ENCODE results near the gene CLDN11.

The CLDN11 gene

DNA sequence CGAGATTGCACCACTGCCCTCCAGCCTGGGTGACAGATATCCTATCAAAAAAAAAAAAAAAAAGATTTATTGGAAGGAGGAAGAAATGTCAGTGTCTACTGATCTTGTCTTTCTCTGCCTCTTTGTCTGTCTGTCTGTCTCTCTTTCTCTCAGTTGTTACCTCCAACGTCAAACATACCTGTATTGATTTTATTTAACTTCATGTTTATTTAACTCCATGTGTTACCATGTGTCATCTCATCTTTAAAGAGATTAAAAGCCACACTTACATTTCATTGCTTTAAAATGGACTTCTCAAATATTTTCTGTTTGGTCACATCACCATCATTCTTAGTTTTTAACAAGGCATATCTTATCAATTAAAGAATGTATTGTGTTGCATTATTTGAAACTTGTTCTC, 9.4 kb downstream of the CLDN11 start:
- Histone ChIP-seq H3K27ac (ENCODE audit: low read depth, low read length) (no peak overlapping the region), H3K79me2 (ENCODE audit: control insufficient read depth, insufficient read depth, low read length) (no peaks in the 10 kb centered on the region), H2BK120ac (ENCODE audit: low read depth, low read length) (no peak overlapping the region), H3K27me3 (ENCODE audit: insufficient read depth, low read length, poor library complexity) (no peaks in the 10 kb centered on the region), H3K23ac (ENCODE audit: low read length) (no peak overlapping the region), H3K4me1 (ENCODE audit: control insufficient read depth, low read depth, low read length) (peaks cover 4% of the 10 kb centered on the region), H2AK5ac (ENCODE audit: low read length) (no peak overlapping the region), H3K36me3 (ENCODE audit: control insufficient read depth, insufficient read depth, low read length) (peaks cover 8% of the 10 kb centered on the region), H4K5ac (ENCODE audit: low read length) (no peak overlapping the region), H2BK15ac (replicated peaks; ENCODE audit: low read depth) (no peak overlapping the region), H3K4me2 (ENCODE audit: low read length) (no peak overlapping the region), H3K4me3 (ENCODE audit: low read length) (no peak overlapping the region), H2BK5ac (ENCODE audit: low read length) (no peak overlapping the region), H3K4ac (ENCODE audit: low read depth, low read length) (no peak overlapping the region), H4K8ac (ENCODE audit: low read depth, low read length) (no peak overlapping the region), H3K56ac (ENCODE audit: low read length) (no peak overlapping the region), H3K79me1 (ENCODE audit: low read length) (no peaks in the 10 kb centered on the region), H3K9ac (ENCODE audit: low read length) (no peak overlapping the region), H3K18ac (ENCODE audit: low read length) (no peak overlapping the region)
- no CpG with 5 or more reads among the region's 2 CpGs for WGBS (ENCODE audit: extremely low coverage, insufficient coverage, low lambda C conversion rate)
- DNase-seq, result no peak

DNA sequence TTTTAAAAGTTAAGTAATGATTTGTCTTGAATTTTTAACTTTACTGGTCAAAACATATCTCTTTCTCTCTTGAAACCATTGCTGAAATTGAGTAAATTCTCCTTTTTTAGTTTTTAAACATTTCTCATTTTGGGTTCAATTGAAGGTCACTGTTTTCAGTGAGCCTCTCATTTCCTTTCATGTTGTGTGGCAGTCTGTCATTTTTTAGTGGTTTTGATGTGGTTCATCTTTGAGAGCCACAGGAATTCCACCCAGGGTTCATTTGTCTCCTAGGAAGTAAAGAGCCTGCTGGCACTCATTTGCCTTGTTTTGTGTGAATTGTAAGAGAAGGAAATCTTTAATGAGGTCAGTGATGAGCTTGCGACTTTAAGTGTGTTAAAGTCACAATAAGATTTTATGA, 10.4 kb downstream of the CLDN11 start:
- 100% methylated on average over 1 of the region's 1 CpG for WGBS (ENCODE audit: extremely low coverage, insufficient coverage, low lambda C conversion rate)
- Histone ChIP-seq H3K4me1 (ENCODE audit: control insufficient read depth, low read depth, low read length) (peaks cover 4% of the 10 kb centered on the region), H4K5ac (ENCODE audit: low read length) (no peak overlapping the region), H3K27ac (ENCODE audit: low read depth, low read length) (no peak overlapping the region), H2AK5ac (ENCODE audit: low read length) (no peak overlapping the region), H3K18ac (ENCODE audit: low read length) (no peak overlapping the region), H3K4ac (ENCODE audit: low read depth, low read length) (no peak overlapping the region), H3K23ac (ENCODE audit: low read length) (no peak overlapping the region), H3K27me3 (ENCODE audit: insufficient read depth, low read length, poor library complexity) (no peaks in the 10 kb centered on the region), H3K79me2 (ENCODE audit: control insufficient read depth, insufficient read depth, low read length) (no peaks in the 10 kb centered on the region), H4K8ac (ENCODE audit: low read depth, low read length) (no peak overlapping the region), H3K36me3 (ENCODE audit: control insufficient read depth, insufficient read depth, low read length) (peaks cover 7% of the 10 kb centered on the region), H2BK120ac (ENCODE audit: low read depth, low read length) (no peak overlapping the region), H3K9ac (ENCODE audit: low read length) (no peak overlapping the region), H3K56ac (ENCODE audit: low read length) (no peak overlapping the region), H3K4me3 (ENCODE audit: low read length) (no peak overlapping the region), H2BK15ac (replicated peaks; ENCODE audit: low read depth) (no peak overlapping the region), H3K79me1 (ENCODE audit: low read length) (no peaks in the 10 kb centered on the region), H2BK5ac (ENCODE audit: low read length) (no peak overlapping the region), H3K4me2 (ENCODE audit: low read length) (no peak overlapping the region)
- no peak for DNase-seq

DNA sequence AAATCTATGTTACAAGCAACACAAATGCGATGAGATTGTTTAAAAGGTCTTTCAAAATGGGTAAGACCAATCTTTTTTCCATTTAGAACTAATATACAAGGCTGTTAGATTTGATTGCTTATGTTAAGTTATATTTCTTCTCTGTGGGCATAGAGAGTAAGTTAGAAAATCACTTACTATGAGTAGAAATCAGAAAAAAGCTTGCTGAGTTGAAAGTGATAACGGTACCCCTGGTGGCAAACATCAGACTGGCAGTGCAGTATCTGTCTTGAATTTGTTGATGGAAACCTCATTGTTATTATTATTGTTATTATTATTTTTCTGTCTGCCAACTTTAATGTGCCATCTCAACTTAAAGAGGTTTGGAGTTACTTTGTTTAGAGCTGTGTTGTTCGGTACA, 12.4 kb downstream of the CLDN11 start:
- Histone ChIP-seq H4K8ac (ENCODE audit: low read depth, low read length) (no peak overlapping the region), H2BK5ac (ENCODE audit: low read length) (no peak overlapping the region), H3K56ac (ENCODE audit: low read length) (no peak overlapping the region), H3K36me3 (ENCODE audit: control insufficient read depth, insufficient read depth, low read length) (peaks cover 3% of the 10 kb centered on the region), H2BK15ac (replicated peaks; ENCODE audit: low read depth) (no peak overlapping the region), H3K4ac (ENCODE audit: low read depth, low read length) (no peak overlapping the region), H2BK120ac (ENCODE audit: low read depth, low read length) (no peak overlapping the region), H3K4me2 (ENCODE audit: low read length) (no peak overlapping the region), H3K27me3 (ENCODE audit: insufficient read depth, low read length, poor library complexity) (no peaks in the 10 kb centered on the region), H3K18ac (ENCODE audit: low read length) (no peak overlapping the region), H3K79me2 (ENCODE audit: control insufficient read depth, insufficient read depth, low read length) (no peaks in the 10 kb centered on the region), H2AK5ac (ENCODE audit: low read length) (no peak overlapping the region), H3K79me1 (ENCODE audit: low read length) (no peaks in the 10 kb centered on the region), H4K5ac (ENCODE audit: low read length) (no peak overlapping the region), H3K27ac (ENCODE audit: low read depth, low read length) (no peak overlapping the region), H3K4me3 (ENCODE audit: low read length) (no peak overlapping the region), H3K4me1 (ENCODE audit: control insufficient read depth, low read depth, low read length) (no peaks in the 10 kb centered on the region), H3K23ac (ENCODE audit: low read length) (no peak overlapping the region), H3K9ac (ENCODE audit: low read length) (no peak overlapping the region)
- DNase-seq, result no peak
- WGBS (ENCODE audit: extremely low coverage, insufficient coverage, low lambda C conversion rate), result no CpG with 5 or more reads among the region's 3 CpGs

DNA sequence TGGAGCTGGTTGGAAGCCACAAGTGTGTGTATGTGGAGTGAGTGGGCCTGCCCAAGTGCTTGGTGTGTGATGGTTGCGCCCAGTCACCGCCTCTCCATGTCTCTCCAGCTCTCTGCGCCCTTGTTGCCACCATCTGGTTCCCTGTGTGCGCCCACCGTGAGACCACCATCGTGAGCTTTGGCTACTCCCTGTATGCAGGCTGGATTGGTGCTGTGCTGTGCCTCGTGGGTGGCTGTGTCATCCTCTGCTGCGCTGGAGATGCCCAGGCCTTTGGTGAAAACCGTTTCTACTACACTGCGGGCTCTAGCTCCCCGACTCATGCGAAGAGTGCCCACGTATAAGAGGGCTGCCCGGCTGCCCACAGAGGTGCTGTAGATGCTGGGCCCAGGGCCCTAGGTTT, 13.7 kb downstream of the CLDN11 start:
- no peak for DNase-seq
- Histone ChIP-seq H2BK15ac (replicated peaks; ENCODE audit: low read depth) (no peak overlapping the region), H3K4me1 (ENCODE audit: control insufficient read depth, low read depth, low read length) (no peaks in the 10 kb centered on the region), H2AK5ac (ENCODE audit: low read length) (no peak overlapping the region), H4K5ac (ENCODE audit: low read length) (no peak overlapping the region), H2BK5ac (ENCODE audit: low read length) (no peak overlapping the region), H3K18ac (ENCODE audit: low read length) (no peak overlapping the region), H3K4ac (ENCODE audit: low read depth, low read length) (no peak overlapping the region), H3K36me3 (ENCODE audit: control insufficient read depth, insufficient read depth, low read length) (peaks cover 2% of the 10 kb centered on the region), H3K9ac (ENCODE audit: low read length) (no peak overlapping the region), H3K27ac (ENCODE audit: low read depth, low read length) (no peak overlapping the region), H3K4me2 (ENCODE audit: low read length) (no peak overlapping the region), H3K27me3 (ENCODE audit: insufficient read depth, low read length, poor library complexity) (no peaks in the 10 kb centered on the region), H3K56ac (ENCODE audit: low read length) (no peak overlapping the region), H3K79me2 (ENCODE audit: control insufficient read depth, insufficient read depth, low read length) (no peaks in the 10 kb centered on the region), H3K23ac (ENCODE audit: low read length) (no peak overlapping the region), H2BK120ac (ENCODE audit: low read depth, low read length) (no peak overlapping the region), H3K79me1 (ENCODE audit: low read length) (no peaks in the 10 kb centered on the region), H4K8ac (ENCODE audit: low read depth, low read length) (no peak overlapping the region), H3K4me3 (ENCODE audit: low read length) (no peak overlapping the region)
- WGBS (ENCODE audit: extremely low coverage, insufficient coverage, low lambda C conversion rate), result no CpG with 5 or more reads among the region's 14 CpGs

DNA sequence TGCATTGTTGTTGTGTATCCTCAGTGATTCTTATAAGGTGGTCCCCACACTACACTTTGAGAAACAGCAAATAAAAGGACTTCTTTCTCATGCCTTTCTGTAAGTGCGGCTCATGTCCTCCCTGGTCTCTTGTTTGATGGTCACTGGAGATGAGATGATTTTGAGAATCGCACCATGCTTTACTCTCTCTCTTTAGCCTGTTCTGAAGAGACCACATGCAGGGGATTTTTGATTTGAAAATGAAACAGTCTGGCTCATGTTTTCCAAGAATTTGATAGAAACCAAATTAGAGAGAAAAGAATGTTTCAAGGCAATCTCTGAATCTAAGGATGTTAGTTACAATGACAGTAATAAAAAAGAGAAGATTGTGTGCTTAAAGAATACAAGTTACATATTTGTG, 18.0 kb downstream of the CLDN11 start:
- DNase-seq, result no peak
- no peak overlapping the region for H3K9ac ChIP-seq (ENCODE audit: low read length)
- no peak overlapping the region for H2BK5ac ChIP-seq (ENCODE audit: low read length)
- no peak overlapping the region for H3K4ac ChIP-seq (ENCODE audit: low read depth, low read length)
- H4K5ac ChIP-seq (ENCODE audit: low read length), result no peak overlapping the region
- H2AK5ac ChIP-seq (ENCODE audit: low read length), result no peak overlapping the region
- no peak overlapping the region for H3K27ac ChIP-seq (ENCODE audit: low read depth, low read length)
- H3K36me3 ChIP-seq (ENCODE audit: control insufficient read depth, insufficient read depth, low read length), result peaks cover 2% of the 10 kb centered on the region
- H4K8ac ChIP-seq (ENCODE audit: low read depth, low read length), result no peak overlapping the region
- H3K4me3 ChIP-seq (ENCODE audit: low read length), result no peak overlapping the region
- H2BK15ac ChIP-seq (replicated peaks; ENCODE audit: low read depth), result no peak overlapping the region
- H3K27me3 ChIP-seq (ENCODE audit: insufficient read depth, low read length, poor library complexity), result no peaks in the 10 kb centered on the region
- WGBS (ENCODE audit: extremely low coverage, insufficient coverage, low lambda C conversion rate), result no CpG with 5 or more reads among the region's 2 CpGs
- H3K56ac ChIP-seq (ENCODE audit: low read length), result no peak overlapping the region
- H3K4me1 ChIP-seq (ENCODE audit: control insufficient read depth, low read depth, low read length), result no peaks in the 10 kb centered on the region
- no peak overlapping the region for H3K18ac ChIP-seq (ENCODE audit: low read length)
- no peaks in the 10 kb centered on the region for H3K79me2 ChIP-seq (ENCODE audit: control insufficient read depth, insufficient read depth, low read length)
- H2BK120ac ChIP-seq (ENCODE audit: low read depth, low read length), result no peak overlapping the region
- no peak overlapping the region for H3K4me2 ChIP-seq (ENCODE audit: low read length)
- no peaks in the 10 kb centered on the region for H3K79me1 ChIP-seq (ENCODE audit: low read length)
- H3K23ac ChIP-seq (ENCODE audit: low read length), result no peak overlapping the region

DNA sequence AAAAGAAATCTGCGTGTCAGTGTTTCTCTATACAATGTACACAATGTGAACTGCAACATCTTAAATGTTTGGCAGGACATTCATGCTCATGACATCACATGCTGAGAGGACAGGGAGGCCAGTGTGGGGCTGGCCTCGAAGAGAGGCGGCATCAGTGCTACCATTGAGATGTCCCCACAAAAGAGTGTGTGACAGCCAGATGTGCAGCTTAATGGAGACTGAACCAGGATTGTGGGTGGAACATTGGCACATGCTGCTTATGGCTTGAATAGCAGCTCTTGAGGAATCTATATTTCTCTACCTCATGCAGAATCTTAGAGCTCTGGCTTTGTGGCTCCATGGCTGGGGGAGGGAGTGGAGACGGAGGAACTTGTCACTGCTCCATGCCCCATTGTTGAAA, 18.5 kb downstream of the CLDN11 start:
- Histone ChIP-seq H3K23ac (ENCODE audit: low read length) (no peak overlapping the region), H3K4ac (ENCODE audit: low read depth, low read length) (no peak overlapping the region), H3K4me3 (ENCODE audit: low read length) (no peak overlapping the region), H3K9ac (ENCODE audit: low read length) (no peak overlapping the region), H2BK15ac (replicated peaks; ENCODE audit: low read depth) (no peak overlapping the region), H3K27me3 (ENCODE audit: insufficient read depth, low read length, poor library complexity) (no peaks in the 10 kb centered on the region), H3K18ac (ENCODE audit: low read length) (no peak overlapping the region), H2AK5ac (ENCODE audit: low read length) (no peak overlapping the region), H3K79me1 (ENCODE audit: low read length) (no peaks in the 10 kb centered on the region), H2BK120ac (ENCODE audit: low read depth, low read length) (no peak overlapping the region), H3K4me1 (ENCODE audit: control insufficient read depth, low read depth, low read length) (no peaks in the 10 kb centered on the region), H3K4me2 (ENCODE audit: low read length) (no peak overlapping the region), H4K8ac (ENCODE audit: low read depth, low read length) (no peak overlapping the region), H3K79me2 (ENCODE audit: control insufficient read depth, insufficient read depth, low read length) (no peaks in the 10 kb centered on the region), H3K36me3 (ENCODE audit: control insufficient read depth, insufficient read depth, low read length) (peaks cover 2% of the 10 kb centered on the region), H3K56ac (ENCODE audit: low read length) (no peak overlapping the region), H3K27ac (ENCODE audit: low read depth, low read length) (no peak overlapping the region), H4K5ac (ENCODE audit: low read length) (no peak overlapping the region), H2BK5ac (ENCODE audit: low read length) (no peak overlapping the region)
- no peak for DNase-seq
- WGBS (ENCODE audit: extremely low coverage, insufficient coverage, low lambda C conversion rate), result no CpG with 5 or more reads among the region's 4 CpGs
